Esophagus squamous epithelium (tissue), 4 donors: ENCODE results near the gene AIRE.

Experiments used
- POLR2A ChIP-seq, 4 donors: fragments of 450-650 bp; IDR thresholded peaks; one replicate each; pipeline ENCODE4 v1.6.1; 2017; ENCODE audit warnings: antibody characterized with exemption in 4 of 4, mild to moderate bottlenecking in 4 of 4, moderate library complexity in 3 of 4
- TF ChIP-seq, protein P1 (sequence below), 6 experiments: fragments of 450-650 bp in 4 of 6; fragments of 200-600 bp in 2 of 6; sonication (generic) in 2 of 6; IDR thresholded peaks; one replicate each; pipeline ENCODE4 v1.5.1; 2016 to 2019; ENCODE audit warnings: antibody characterized with exemption in 6 of 6, mild to moderate bottlenecking in 4 of 6, moderate library complexity in 4 of 6

DNA sequence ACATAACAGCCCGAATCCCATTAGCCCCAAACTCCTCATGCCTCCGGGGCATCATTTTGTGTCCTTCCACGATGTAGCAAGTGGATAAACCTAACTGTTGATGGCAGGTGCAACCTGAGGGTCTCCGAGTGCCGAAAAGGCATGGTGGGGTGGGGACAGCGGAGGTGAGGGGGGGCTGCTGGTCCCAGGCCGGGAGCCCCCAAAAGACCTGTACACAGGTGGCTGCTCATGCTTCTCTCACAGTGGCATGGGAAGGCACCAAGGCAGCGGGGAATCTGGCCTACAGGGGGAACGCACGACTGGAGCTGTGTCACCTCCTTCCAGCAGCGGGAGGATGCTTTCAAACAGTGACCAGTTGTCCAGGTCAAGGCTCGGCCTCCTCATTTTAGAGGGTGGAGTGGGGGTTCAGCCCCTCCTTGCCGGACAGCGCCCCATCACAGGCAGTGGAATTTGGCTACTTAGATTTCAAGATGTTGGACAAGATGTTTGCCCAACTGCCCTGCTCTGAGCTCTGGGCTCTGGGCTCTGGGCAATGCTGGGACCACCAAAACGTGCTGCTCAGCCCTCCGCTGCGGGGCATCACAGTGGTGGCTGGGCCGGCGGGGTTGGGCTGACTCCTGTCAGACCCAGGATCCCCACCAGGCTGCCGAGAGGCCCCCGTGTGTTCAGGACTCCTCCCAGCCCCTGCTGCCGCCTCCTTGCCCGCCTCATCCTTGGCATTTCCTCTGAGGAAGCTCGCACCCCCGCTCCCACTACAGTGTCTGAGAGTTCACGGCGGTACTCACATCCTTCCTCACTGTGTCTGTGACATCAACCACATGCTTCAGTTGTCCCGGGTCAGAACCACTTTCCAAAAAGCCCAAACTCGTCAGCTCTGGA is 31.6 kb upstream of the AIRE start:
- TF ChIP-seq, protein P1, sequence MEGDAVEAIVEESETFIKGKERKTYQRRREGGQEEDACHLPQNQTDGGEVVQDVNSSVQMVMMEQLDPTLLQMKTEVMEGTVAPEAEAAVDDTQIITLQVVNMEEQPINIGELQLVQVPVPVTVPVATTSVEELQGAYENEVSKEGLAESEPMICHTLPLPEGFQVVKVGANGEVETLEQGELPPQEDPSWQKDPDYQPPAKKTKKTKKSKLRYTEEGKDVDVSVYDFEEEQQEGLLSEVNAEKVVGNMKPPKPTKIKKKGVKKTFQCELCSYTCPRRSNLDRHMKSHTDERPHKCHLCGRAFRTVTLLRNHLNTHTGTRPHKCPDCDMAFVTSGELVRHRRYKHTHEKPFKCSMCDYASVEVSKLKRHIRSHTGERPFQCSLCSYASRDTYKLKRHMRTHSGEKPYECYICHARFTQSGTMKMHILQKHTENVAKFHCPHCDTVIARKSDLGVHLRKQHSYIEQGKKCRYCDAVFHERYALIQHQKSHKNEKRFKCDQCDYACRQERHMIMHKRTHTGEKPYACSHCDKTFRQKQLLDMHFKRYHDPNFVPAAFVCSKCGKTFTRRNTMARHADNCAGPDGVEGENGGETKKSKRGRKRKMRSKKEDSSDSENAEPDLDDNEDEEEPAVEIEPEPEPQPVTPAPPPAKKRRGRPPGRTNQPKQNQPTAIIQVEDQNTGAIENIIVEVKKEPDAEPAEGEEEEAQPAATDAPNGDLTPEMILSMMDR (IDR thresholded peaks at IDR 0.05), result no peak
- TF ChIP-seq POLR2A (IDR thresholded peaks at IDR 0.05), result no peak
